HEK293 (cell line): ENCODE measurements around the gene KLHL14.

ENCODE experiments used
- ATF2 ChIP-seq: fragments of 450-650 bp; formaldehyde crosslinking; IDR thresholded peaks from 2 replicates; pipeline ENCODE4 v1.5.1; 2016; ENCODE audit warnings: missing biosample characterization, missing genetic modification characterization, low read depth
- CTCF ChIP-seq: fragments of 450-650 bp; formaldehyde crosslinking; IDR thresholded peaks from 2 replicates; pipeline ENCODE4 v1.5.1; 2016; ENCODE audit warnings: missing biosample characterization, missing genetic modification characterization
- ZBTB6 ChIP-seq: fragments of 450-650 bp; formaldehyde crosslinking; IDR thresholded peaks from 2 replicates; pipeline ENCODE4 v1.5.1; 2017; ENCODE audit warnings: missing biosample characterization, missing genetic modification characterization
- ZBTB7A ChIP-seq: fragments of 450-650 bp; formaldehyde crosslinking; IDR thresholded peaks from 2 replicates; pipeline ENCODE4 v1.5.1; 2016; ENCODE audit warnings: low read depth, missing biosample characterization, missing genetic modification characterization
- ZNF184 ChIP-seq: fragments of 450-650 bp; IDR thresholded peaks from 2 replicates; pipeline ENCODE4 v1.5.1; 2018; ENCODE audit warnings: missing biosample characterization, mild to moderate bottlenecking, missing genetic modification characterization

- TF ChIP-seq CTCF (tag by site-specific recombination) (no peak), ZNF184 (tag by site-specific recombination) (no peak), ZBTB7A (tag by site-specific recombination) (no peak), ATF2 (no peak), ZBTB6 (tag by site-specific recombination) (no peak)
Observed at GRCh38 chr18:32674491-32674890, 98.3 kb downstream of the KLHL14 start.
